Omental fat pad (tissue), 4 donors: ENCODE data around the gene RTCB. TPM values are rescaled to one million over a fixed set of nuclear protein-coding genes. Genes with fewer than 3 reads are reported as not detected.
A peak's percentile ranks its signal among the peaks of the same experiment; 100 is the strongest.

Experiments used
- ATAC-seq: fragments of 150-250 bp; one replicate; pipeline ENCODE4 v1.9.1; 2016; ENCODE audit warnings: mild to moderate bottlenecking, moderate library complexity; ENCODE audit not compliant: low FRiP score
- DNase-seq: peaks from one replicate; pipeline ENCODE4 v3.0.0-alpha.2; 2019; ENCODE audit warnings: low spot score
- CTCF ChIP-seq, 3 donors: fragments of 450-650 bp; IDR thresholded peaks; one replicate each; pipeline ENCODE4 v1.5.1; 2016 to 2017; ENCODE audit warnings: antibody characterized with exemption in 3 of 3, mild to moderate bottlenecking in 3 of 3, moderate library complexity in 2 of 3
- total RNA-seq, 4 donors: library from RNA; depleted of rRNA; stranded (reverse); fragments of >200 nt; gene quantifications; one replicate each; pipeline ENCODE4 v1.1.0, GENCODE V29; 2016

Gene RTCB
- total RNA-seq, 4 donors from 2014 or later: 56.1 to 61.7 (median 58.6) TPM

GRCh38 chr22:32411402-32411801, 645 bp downstream of the RTCB start:
- ATAC-seq (peak; percentile 31), DNase-seq (no peak)
- TF ChIP-seq CTCF (IDR thresholded peaks at IDR 0.05): no peak

GRCh38 chr22:32410459-32410858, 1.6 kb downstream of the RTCB start:
- ATAC-seq (no peak), DNase-seq (no peak)
- no peak for TF ChIP-seq CTCF (IDR thresholded peaks at IDR 0.05)

- no peak for TF ChIP-seq CTCF (IDR thresholded peaks at IDR 0.05)
- no peak for DNase-seq
- ATAC-seq: no peak
These were observed 2.1 kb downstream of the RTCB start for GRCh38 chr22:32409977-32410376.

GRCh38 chr22:32407936-32408335, 4.1 kb downstream of the RTCB start:
- DNase-seq (no peak), ATAC-seq (no peak)
- TF ChIP-seq CTCF (IDR thresholded peaks at IDR 0.05): no peak

- DNase-seq (no peak), ATAC-seq (no peak)
- TF ChIP-seq CTCF (IDR thresholded peaks at IDR 0.05): no peak
These were observed 4.7 kb downstream of the RTCB start for GRCh38 chr22:32407312-32407711.

GRCh38 chr22:32404021-32404420, 8.0 kb downstream of the RTCB start:
- DNase-seq (no peak), ATAC-seq (no peak)
- TF ChIP-seq CTCF (IDR thresholded peaks at IDR 0.05): no peak

- TF ChIP-seq CTCF (IDR thresholded peaks at IDR 0.05): no peak
- no peak for ATAC-seq
- DNase-seq: no peak
These were observed 10.6 kb downstream of the RTCB start for GRCh38 chr22:32401486-32401885.
